HEK293 (cell line): ENCODE results near the gene NDE1.
A peak's percentile ranks its signal among the peaks of the same experiment; 100 is the strongest.

ENCODE experiments used
- CTCF ChIA-PET: fragments of 350-600 bp; formaldehyde crosslinking; extraction: SDS; loops from one replicate; lab custom pipeline; 2021; ENCODE audit warnings: antibody characterized with exemption; lab: Yijun Ruan, JAX
- POLR2A ChIA-PET: fragments of 300-600 bp; formaldehyde crosslinking; extraction: SDS; loops from one replicate; lab custom pipeline; 2020; ENCODE audit warnings: antibody characterized with exemption, inconsistent platforms; lab: Yijun Ruan, JAX
- H3K27ac ChIP-seq: fragments of 200-500 bp; sonication (Bioruptor generic); 2 replicates; pipeline ENCODE4 v1.5.1; 2014; ENCODE audit warnings: low read depth, low read length, control low read depth, inconsistent platforms; ENCODE audit errors: extremely low read depth
- H3K36me3 ChIP-seq, 2 experiments: fragments of 200-500 bp in 1 of 2; sonication (Bioruptor generic) in 1 of 2; 1 replicate in 1 of 2; 2 replicates in 1 of 2; pipeline ENCODE4 v1.5.1; 2014 to 2017; ENCODE audit warnings: inconsistent platforms in 2 of 2, low read length in 2 of 2; ENCODE audit not compliant: control insufficient read depth in 2 of 2, insufficient read depth in 1 of 2
- H3K4me1 ChIP-seq: fragments of 200-500 bp; sonication (Bioruptor generic); 2 replicates; pipeline ENCODE4 v1.5.1; 2014; ENCODE audit warnings: mild to moderate bottlenecking, low read length, inconsistent platforms; ENCODE audit not compliant: control insufficient read depth, insufficient read depth
- H3K4me3 ChIP-seq: 2 replicates; pipeline ENCODE4 v1.5.1; 2011; ENCODE audit warnings: low read depth, mild to moderate bottlenecking, control low read depth, low read length, moderate library complexity
- H3K9me3 ChIP-seq: fragments of 200-500 bp; sonication (Bioruptor generic); 2 replicates; pipeline ENCODE4 v1.5.1; 2014; ENCODE audit warnings: low read depth, low read length, inconsistent platforms; ENCODE audit not compliant: control insufficient read depth, insufficient read depth
- IKZF3 ChIP-seq: fragments of 450-650 bp; IDR thresholded peaks from 2 replicates; pipeline ENCODE4 v1.5.0; 2018; ENCODE audit warnings: missing biosample characterization, mild to moderate bottlenecking, missing genetic modification characterization, moderate library complexity
- KLF1 ChIP-seq: fragments of 450-650 bp; formaldehyde crosslinking; IDR thresholded peaks from 2 replicates; pipeline ENCODE4 v1.5.1; 2016; ENCODE audit warnings: missing biosample characterization, missing genetic modification characterization
- MEIS1 ChIP-seq: sonication (generic); formaldehyde crosslinking; IDR thresholded peaks from 2 replicates; pipeline ENCODE4 v1.8.1; 2022; ENCODE audit warnings: missing genetic modification reagents, mild to moderate bottlenecking, borderline replicate concordance
- PRDM10 ChIP-seq: fragments of 450-650 bp; formaldehyde crosslinking; IDR thresholded peaks from 2 replicates; pipeline ENCODE4 v1.5.1; 2016; ENCODE audit warnings: missing biosample characterization, missing genetic modification characterization
- REST ChIP-seq: fragments of 450-650 bp; formaldehyde crosslinking; IDR thresholded peaks from 2 replicates; pipeline ENCODE4 v1.5.1; 2016; ENCODE audit warnings: missing biosample characterization, missing genetic modification characterization
- SCRT1 ChIP-seq: fragments of 450-650 bp; formaldehyde crosslinking; IDR thresholded peaks from 2 replicates; pipeline ENCODE4 v1.5.1; 2016; ENCODE audit warnings: missing biosample characterization, missing genetic modification characterization, borderline replicate concordance
- TSHZ1 ChIP-seq: fragments of 450-650 bp; formaldehyde crosslinking; IDR thresholded peaks from 2 replicates; pipeline ENCODE4 v1.5.1; 2016; ENCODE audit warnings: missing biosample characterization, missing genetic modification characterization, borderline replicate concordance
- ZBTB21 ChIP-seq: fragments of 450-650 bp; formaldehyde crosslinking; IDR thresholded peaks from 2 replicates; pipeline ENCODE4 v1.5.1; 2017; ENCODE audit warnings: missing biosample characterization, missing genetic modification characterization
- ZNF140 ChIP-seq: fragments of 450-650 bp; formaldehyde crosslinking; IDR thresholded peaks from 2 replicates; pipeline ENCODE4 v1.5.1; 2016; ENCODE audit warnings: missing biosample characterization, missing genetic modification characterization
- ZNF2 ChIP-seq: fragments of 450-650 bp; formaldehyde crosslinking; IDR thresholded peaks from 2 replicates; pipeline ENCODE4 v1.5.1; 2016; ENCODE audit warnings: missing biosample characterization, missing genetic modification characterization
- ZNF248 ChIP-seq: fragments of 450-650 bp; formaldehyde crosslinking; IDR thresholded peaks from 2 replicates; pipeline ENCODE4 v1.5.1; 2017; ENCODE audit warnings: missing biosample characterization, missing genetic modification characterization
- ZNF311 ChIP-seq: fragments of 450-650 bp; formaldehyde crosslinking; IDR thresholded peaks from 2 replicates; pipeline ENCODE4 v1.5.1; 2017; ENCODE audit warnings: missing biosample characterization, missing genetic modification characterization, borderline replicate concordance
- ZNF335 ChIP-seq: fragments of 450-650 bp; formaldehyde crosslinking; conservative IDR thresholded peaks from 2 replicates; pipeline ENCODE4 v1.5.1; 2016; ENCODE audit warnings: missing biosample characterization, missing genetic modification characterization
- ZNF341 ChIP-seq: fragments of 450-650 bp; formaldehyde crosslinking; IDR thresholded peaks from 2 replicates; pipeline ENCODE4; 2016; ENCODE audit warnings: low read depth, missing biosample characterization, missing genetic modification characterization
- ZNF37A ChIP-seq: fragments of 450-650 bp; IDR thresholded peaks from 2 replicates; pipeline ENCODE4 v1.5.1; 2018; ENCODE audit warnings: missing biosample characterization, missing genetic modification characterization
- ZNF658 ChIP-seq: fragments of 450-650 bp; formaldehyde crosslinking; IDR thresholded peaks from 2 replicates; pipeline ENCODE4; 2016; ENCODE audit warnings: missing biosample characterization, missing genetic modification characterization
- ZNF660 ChIP-seq: fragments of 450-650 bp; IDR thresholded peaks from 2 replicates; pipeline ENCODE4 v1.5.1; 2018; ENCODE audit warnings: missing biosample characterization, mild to moderate bottlenecking, missing genetic modification characterization
- ZSCAN18 ChIP-seq: fragments of 450-650 bp; formaldehyde crosslinking; IDR thresholded peaks from 2 replicates; pipeline ENCODE4 v1.5.1; 2016; ENCODE audit warnings: missing biosample characterization, missing genetic modification characterization

Gene NDE1

GRCh38 chr16:15757077-15757386, 107.0 kb downstream of the NDE1 start:
- Histone ChIP-seq H3K36me3 (no peaks in the 10 kb centered on the region), H3K4me3 (no peak overlapping the region), H3K9me3 (no peaks in the 10 kb centered on the region), H3K27ac (no peak overlapping the region), H3K4me1 (no peaks in the 10 kb centered on the region)
- peak; percentile 42; the same call in 1 of the 2 replicates for TF ChIP-seq ZNF335 (tag by site-specific recombination)
- TF ChIP-seq ZNF2 (tag by site-specific recombination), result no peak
- POLR2A ChIA-PET, result interaction anchor here (0.6 kb wide), 1 partner anchor 56 kb away, joined by 7 read pairs; no protein-coding TSS in a partner anchor
- CTCF ChIA-PET, result interaction anchor here (0.6 to 2.9 kb wide), 12 partner anchors 9 to 1724 kb away, joined by 3 to 11 read pairs (median 4); no protein-coding TSS in a partner anchor

GRCh38 chr16:15757630-15758251, 107.7 kb downstream of the NDE1 start:
- no peaks in the 10 kb centered on the region for H3K36me3 ChIP-seq
- H3K9me3 ChIP-seq, result no peaks in the 10 kb centered on the region
- TF ChIP-seq ZBTB21 (tag by site-specific recombination) (no peak), ZNF311 (tag by site-specific recombination) (no peak)
- no peaks in the 10 kb centered on the region for H3K4me1 ChIP-seq
- CTCF ChIA-PET, result interaction anchor here (0.6 to 1.8 kb wide), 5 partner anchors 8 to 405 kb away, joined by 3 to 5 read pairs (median 3); no protein-coding TSS in a partner anchor
- H3K4me3 ChIP-seq, result no peak overlapping the region
- POLR2A ChIA-PET, result no interaction called here
- H3K27ac ChIP-seq, result no peak overlapping the region

- H3K4me1 ChIP-seq, result no peaks in the 10 kb centered on the region
- CTCF ChIA-PET, result interaction anchor here (1.1 kb wide), 1 partner anchor 62 kb away, joined by 3 read pairs; no protein-coding TSS in a partner anchor
- no peak overlapping the region for H3K4me3 ChIP-seq
- POLR2A ChIA-PET, result no interaction called here
- H3K36me3 ChIP-seq, result no peaks in the 10 kb centered on the region
- H3K9me3 ChIP-seq, result no peaks in the 10 kb centered on the region
- H3K27ac ChIP-seq, result no peak overlapping the region
- TF ChIP-seq TSHZ1 (tag by site-specific recombination) (no peak), IKZF3 (tag by site-specific recombination) (no peak), MEIS1 (no peak), REST (tag by site-specific recombination) (no peak), ZSCAN18 (tag by site-specific recombination) (no peak), ZNF658 (tag by site-specific recombination) (no peak), ZNF37A (tag by site-specific recombination) (no peak), SCRT1 (tag by site-specific recombination) (no peak), ZNF660 (no peak), PRDM10 (tag by site-specific recombination) (no peak), ZNF140 (no peak), KLF1 (tag by site-specific recombination) (no peak), ZNF248 (tag by site-specific recombination) (no peak), ZNF341 (tag by site-specific recombination) (no peak)
Measured at GRCh38 chr16:15759070-15759469, 109.0 kb downstream of the NDE1 start.
